Urinary bladder (tissue), 4 donors: ENCODE measurements around the gene AATK. TPM values are rescaled to one million over a fixed set of nuclear protein-coding genes. Genes with fewer than 3 reads are reported as not detected.

ENCODE experiments used
- DNase-seq: peaks from one replicate; pipeline ENCODE4 v3.0.0-alpha.2; 2015; ENCODE audit errors: extremely low spot score
- H3K27ac ChIP-seq: one replicate; pipeline ENCODE4 v1.5.1; 2013; ENCODE audit warnings: low read depth, mild to moderate bottlenecking, moderate library complexity
- H3K36me3 ChIP-seq: one replicate; pipeline ENCODE4 v1.6.1; 2013; ENCODE audit warnings: mild to moderate bottlenecking, moderate library complexity; ENCODE audit not compliant: insufficient read depth
- H3K4me1 ChIP-seq: one replicate; pipeline ENCODE4 v1.6.1; 2013; ENCODE audit warnings: mild to moderate bottlenecking, moderate library complexity; ENCODE audit not compliant: insufficient read depth
- H3K4me3 ChIP-seq: one replicate; pipeline ENCODE4 v1.5.1; 2013; ENCODE audit warnings: low read depth, low read length
- WGBS: extraction: QIAGEN DNeasy Blood & Tissue Kit; methylation state at CpG from one replicate; pipeline ENCODE4 v1.1.7; 2013; 5-methylcytosine and 5-hydroxymethylcytosine counted together
- polyA plus RNA-seq: library from polyadenylated mRNA; stranded (reverse); fragments of 200-250 nt; gene quantifications from one replicate; pipeline ENCODE4 v1.2.3, GENCODE V29; 2013
- total RNA-seq: library from RNA; depleted of rRNA; stranded (reverse); fragments of >200 nt; gene quantifications from one replicate; pipeline ENCODE4 v1.2.3, GENCODE V29; 2014
- donor health status: healthy with polysubstance abuse.
- donor health status: healthy.

AATK gene
- total and polyA plus RNA-seq, 2 donors, result 7.6 to 9.2 TPM

DNA sequence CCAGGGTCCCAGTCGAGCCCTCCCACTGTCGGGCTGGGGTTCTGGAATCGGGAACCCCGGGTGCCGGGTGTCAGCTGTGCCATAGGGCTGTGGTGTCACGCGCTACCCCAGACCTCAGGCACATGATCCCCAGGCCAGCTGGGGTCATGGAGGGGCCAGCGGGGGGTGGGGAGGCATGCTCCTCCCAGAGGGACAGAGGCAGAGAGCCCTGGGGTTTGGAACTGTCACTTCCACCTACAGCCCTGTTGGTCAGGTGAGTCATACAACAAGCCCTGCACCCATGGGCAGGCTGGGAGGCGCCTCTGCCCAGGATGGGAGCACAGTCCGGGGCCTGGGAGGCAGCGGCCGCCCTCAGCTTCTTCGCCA, 68.1 kb downstream of the AATK start:
- H3K4me3 ChIP-seq, result no peak overlapping the region
- H3K27ac ChIP-seq, result no peak overlapping the region
- no peaks in the 10 kb centered on the region for H3K36me3 ChIP-seq
- H3K4me1 ChIP-seq, result peaks cover 1% of the 10 kb centered on the region
- no peak for DNase-seq
- WGBS, result 70% methylated on average over 13 of the region's 13 CpGs

DNA sequence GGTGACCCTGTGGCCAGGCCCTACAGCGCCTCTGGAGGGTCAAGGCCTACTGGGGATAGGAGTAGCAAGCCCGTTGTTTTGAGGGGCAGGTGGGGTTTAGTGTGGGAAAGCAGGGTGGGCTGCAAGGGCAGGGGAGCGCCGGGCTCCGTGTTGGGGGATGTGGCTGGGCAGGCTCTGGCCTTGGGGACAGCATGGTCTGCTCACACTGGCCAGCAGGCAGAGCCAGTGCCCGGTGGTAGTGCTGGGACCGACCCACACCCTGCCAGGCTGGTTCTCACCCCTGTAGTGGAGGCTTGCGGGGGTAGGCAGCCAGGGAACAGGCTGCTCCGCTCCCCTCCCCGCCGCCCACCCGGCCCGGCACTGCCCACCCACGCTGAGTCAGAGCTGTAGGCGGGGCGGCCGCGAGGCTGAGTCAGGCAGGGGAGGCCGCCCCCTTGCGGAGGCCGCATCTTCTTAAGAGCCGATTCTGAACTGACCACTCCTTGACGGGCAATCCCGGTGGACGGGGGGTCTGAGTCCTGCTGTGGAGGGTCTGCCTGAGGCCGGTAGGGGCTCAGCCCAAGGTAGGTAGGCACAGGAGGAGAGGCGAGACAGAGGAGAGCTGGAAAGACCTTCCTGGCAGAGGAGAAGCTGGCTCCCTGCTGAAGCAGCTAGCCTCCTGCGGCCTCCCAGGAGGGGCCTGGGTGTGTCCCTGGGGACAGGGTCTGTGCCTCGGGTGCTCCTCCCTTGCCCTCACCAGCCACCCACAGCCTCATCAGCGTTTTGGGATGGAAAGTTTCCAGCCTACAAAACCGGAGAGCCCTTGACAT, 68.7 kb downstream of the AATK start:
- peaks cover 1% of the 10 kb centered on the region for H3K4me1 ChIP-seq
- no peak overlapping the region for H3K27ac ChIP-seq

DNA sequence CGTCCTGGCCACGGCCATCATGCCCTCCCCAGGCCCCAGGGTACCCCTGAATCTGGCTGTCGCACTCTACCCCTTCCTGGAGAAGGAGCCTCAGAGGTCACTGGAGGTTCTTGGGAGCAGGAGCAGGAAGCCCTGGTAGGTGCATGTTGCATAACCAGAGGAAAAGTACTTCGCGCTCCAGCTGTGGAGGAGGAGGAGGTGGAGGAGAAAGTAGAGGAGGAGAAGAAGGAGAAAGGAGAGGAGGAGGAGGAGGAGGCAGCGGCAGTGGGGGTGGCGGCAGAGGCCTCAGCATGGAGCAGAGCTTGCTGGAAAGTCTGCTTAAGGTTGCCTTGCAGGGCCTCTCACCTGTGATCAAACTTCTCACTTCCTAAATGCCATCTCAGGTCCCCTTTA, 69.3 kb downstream of the AATK start:
- DNase-seq, result no peak
- Histone ChIP-seq H3K4me3 (no peak overlapping the region), H3K27ac (no peak overlapping the region), H3K36me3 (no peaks in the 10 kb centered on the region), H3K4me1 (peaks cover 1% of the 10 kb centered on the region)
- 89% methylated on average over 7 of the region's 7 CpGs for WGBS

More for the DNA sequence above, 68.7 kb downstream of the AATK start:
- Histone ChIP-seq H3K36me3 (no peaks in the 10 kb centered on the region), H3K4me3 (no peak overlapping the region)
- 11% methylated on average over 31 of the region's 31 CpGs for WGBS
- peak; percentile 64 for DNase-seq

DNA sequence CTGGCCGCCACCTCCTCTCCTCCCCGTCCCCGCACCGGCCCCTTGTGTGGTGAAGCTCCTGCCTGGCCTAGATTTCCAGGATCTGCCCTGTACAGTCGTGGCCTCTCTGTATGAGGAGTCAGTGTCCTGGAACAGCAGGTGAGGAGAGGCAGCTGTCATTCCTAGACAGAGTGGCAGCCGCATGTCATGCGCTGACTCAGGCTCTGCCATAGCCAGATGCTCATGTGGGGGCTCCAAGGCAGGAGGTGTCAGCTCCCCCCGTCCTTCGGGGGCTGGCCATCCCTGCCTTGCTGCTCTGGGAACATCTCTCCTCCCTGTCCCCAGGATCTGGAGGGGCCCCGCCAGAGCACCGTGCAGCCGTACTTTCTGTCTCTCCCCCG, 70.6 kb downstream of the AATK start:
- Histone ChIP-seq H3K36me3 (no peaks in the 10 kb centered on the region), H3K27ac (peak overlapping the region; percentile 40), H3K4me1 (peaks cover 1% of the 10 kb centered on the region), H3K4me3 (no peak overlapping the region)
- 58% methylated on average over 13 of the region's 13 CpGs for WGBS
- DNase-seq, result no peak

DNA sequence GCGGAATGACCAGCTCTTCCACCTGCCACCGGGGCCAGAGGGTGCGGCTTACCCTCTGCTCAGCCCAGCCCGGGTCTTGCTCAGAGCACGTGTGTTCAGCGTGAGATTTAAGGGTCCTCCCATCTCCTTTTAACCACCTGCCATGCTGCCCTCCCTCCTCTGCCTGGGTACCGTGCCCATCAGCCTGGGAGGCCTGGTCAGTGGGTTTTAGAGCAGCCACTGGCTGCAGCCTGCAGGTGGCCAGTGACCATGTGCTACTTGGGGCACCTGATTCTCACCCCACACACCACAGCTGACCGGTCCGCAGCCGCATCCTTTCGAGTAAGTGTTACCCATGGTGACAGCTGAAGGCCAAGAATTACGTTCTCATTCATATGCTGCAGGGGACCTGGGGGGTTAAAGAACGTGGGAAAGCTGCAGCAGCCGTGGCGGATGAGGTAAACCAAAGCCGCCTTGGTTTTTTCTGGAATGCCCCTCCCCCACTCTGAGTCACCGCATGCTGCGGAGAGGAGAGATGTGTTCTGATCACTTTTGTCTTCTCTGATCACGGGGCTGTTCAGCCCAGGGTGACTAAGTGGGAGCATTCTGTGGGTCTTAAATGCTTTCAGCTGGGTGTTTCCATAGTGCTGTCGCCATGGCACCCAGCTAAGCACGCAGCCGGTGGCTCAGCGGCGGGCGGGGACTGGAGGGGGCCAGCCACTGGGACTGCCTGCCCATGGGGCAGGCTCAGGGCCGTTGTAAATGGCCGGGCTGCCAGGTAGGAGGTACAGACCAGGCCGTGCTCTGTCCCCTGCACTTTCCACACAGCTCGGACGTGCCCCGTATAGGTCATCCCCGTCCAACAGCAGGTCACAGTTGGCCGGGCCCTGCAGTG, 71.3 kb downstream of the AATK start:
- DNase-seq, result peak; percentile 77
- Histone ChIP-seq H3K27ac (peak overlapping the region; percentile 40), H3K36me3 (no peaks in the 10 kb centered on the region), H3K4me3 (no peak overlapping the region), H3K4me1 (peaks cover 1% of the 10 kb centered on the region)
- WGBS, result 27% methylated on average over 33 of the region's 33 CpGs

DNA sequence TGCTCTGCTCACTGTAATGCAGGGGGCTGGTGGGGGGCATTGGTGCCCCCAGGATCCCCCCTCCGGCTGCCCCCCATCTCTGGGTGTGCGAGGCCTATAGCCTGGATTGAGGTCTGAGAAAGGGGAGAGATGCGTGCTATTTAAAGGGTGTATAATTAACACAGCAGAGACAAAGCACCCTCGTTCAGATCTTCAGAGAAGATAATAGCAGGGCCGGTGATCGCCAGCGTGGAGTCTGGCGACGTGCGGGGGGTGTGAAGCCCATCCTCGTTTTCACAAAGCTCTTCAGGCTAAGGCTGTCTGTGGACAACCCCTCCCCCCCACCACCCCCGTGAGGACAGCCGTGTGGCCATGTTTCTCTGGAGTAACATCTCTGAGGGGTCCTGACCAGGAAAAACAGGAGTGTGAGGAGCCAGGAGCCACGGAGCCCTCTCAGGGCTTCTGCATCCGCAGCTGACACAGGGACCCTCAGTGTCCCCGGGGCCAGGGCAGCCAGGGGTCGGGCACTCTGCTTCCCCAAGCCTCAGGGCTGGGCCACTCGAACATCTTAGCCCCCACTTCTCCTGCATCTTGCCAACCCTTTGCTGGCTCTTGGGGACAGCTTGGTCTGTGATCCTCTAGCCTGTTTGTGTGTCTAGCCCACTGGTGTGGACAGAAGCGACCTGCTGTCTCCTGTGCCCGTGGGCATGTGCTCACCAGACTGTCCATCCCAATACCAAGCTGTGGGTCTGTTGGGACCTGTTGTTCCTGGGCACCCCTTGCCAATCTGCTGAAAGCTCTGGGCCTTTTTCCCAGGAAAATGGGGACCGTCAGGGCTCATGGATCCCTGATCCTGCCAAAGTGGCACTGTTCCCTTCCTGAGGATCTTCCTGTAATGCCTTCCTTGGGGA, 72.2 kb downstream of the AATK start:
- WGBS, result 89% methylated on average over 21 of the region's 21 CpGs
- peaks cover 1% of the 10 kb centered on the region for H3K4me1 ChIP-seq
- H3K4me3 ChIP-seq, result no peak overlapping the region
- no peaks in the 10 kb centered on the region for H3K36me3 ChIP-seq
- H3K27ac ChIP-seq, result no peak overlapping the region
- DNase-seq, result no peak

DNA sequence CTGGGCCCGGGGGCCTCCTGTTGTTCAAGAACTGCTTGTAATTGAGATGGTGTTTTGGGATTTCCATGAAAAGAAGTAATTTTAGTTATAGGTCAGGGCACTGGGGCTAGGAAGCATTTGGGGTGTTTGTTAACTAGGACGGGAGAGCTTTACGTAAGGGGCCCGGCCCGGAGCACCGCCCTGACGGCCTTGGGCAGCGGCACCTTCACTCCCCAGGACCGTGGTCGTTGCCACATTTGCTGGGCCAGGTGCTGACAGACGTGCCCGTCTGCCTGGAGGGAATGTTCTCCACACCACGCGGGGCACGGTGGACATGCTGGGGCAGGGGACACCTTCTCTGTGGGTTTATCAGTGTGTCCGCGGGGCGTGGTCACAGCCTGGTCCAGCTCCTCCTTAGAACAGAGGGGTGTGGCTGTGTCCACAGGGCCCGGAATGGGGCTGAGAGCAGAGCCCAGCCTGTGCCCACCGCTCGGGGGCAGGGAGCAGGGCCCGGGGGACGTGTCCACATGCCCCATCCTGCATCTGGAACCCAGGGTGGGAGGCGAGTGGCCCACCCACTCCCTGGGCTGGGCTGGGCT, 73.4 kb downstream of the AATK start:
- WGBS, result 91% methylated on average over 24 of the region's 24 CpGs
- DNase-seq, result no peak
- no peak overlapping the region for H3K4me3 ChIP-seq
- peaks cover 1% of the 10 kb centered on the region for H3K4me1 ChIP-seq
- H3K36me3 ChIP-seq, result peaks cover 2% of the 10 kb centered on the region
- no peak overlapping the region for H3K27ac ChIP-seq

DNA sequence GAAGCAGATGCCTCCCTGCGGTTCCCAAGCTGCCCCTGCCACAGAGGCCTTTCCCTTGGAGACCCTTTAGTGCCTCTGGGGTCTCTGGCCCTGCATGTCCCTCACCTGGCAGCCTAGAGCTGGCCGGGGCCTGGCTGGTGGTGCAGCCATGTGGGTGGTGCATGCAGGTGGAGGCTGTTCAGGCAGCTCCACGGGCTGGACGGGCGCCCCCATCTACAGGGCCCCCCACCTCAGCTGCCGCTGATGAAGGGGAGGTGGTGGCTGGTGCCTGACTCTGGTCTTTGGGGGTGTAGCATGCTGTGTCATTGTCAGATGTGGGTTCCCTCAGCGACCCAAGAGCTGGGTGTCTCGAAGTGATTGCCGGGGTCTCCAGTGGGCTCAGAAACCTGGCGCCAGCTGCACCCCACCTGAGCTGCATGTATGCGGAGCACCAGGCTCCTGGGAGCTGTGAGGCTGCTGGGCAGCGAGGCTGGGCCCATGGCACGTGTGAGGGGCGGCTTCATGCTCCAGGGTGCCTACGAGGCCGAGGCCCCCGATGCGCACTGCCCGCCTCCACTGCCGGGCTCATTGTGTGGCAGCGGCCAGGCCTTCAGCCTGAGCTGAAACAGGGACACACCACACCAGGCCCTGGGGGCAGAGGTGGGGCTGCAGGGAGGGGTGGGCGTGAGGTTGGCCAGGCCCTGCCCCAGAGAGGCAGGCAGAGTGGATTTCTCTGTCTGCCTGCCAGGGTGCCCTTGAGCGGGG, 74.1 kb downstream of the AATK start:
- WGBS, result 95% methylated on average over 23 of the region's 23 CpGs
- no peaks in the 10 kb centered on the region for H3K4me1 ChIP-seq

DNA sequence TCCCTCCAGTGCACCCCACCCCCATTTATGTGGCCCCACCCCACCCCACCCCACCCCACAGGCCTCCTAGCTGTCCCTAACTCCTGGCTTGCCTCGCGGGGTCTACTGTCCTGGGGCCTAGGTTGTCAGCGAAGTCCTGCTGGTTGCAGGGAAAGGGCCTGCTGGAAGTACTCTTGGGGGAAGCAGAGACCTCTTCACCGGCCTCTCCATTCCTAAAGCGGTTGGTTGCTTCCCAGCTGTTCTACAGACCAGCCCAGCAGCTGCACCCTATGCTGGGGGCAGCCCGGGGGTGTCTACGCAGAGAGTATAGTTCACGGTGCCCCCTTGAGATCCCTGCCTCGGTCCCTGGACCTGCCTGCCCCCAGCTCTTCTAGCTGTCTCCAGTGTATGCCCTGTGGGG, 74.9 kb downstream of the AATK start:
- peaks cover 2% of the 10 kb centered on the region for H3K36me3 ChIP-seq
- WGBS, result 88% methylated on average over 9 of the region's 9 CpGs

More for the DNA sequence above, 74.1 kb downstream of the AATK start:
- Histone ChIP-seq H3K27ac (no peak overlapping the region), H3K4me3 (no peak overlapping the region), H3K36me3 (peaks cover 2% of the 10 kb centered on the region)
- DNase-seq, result no peak

DNA sequence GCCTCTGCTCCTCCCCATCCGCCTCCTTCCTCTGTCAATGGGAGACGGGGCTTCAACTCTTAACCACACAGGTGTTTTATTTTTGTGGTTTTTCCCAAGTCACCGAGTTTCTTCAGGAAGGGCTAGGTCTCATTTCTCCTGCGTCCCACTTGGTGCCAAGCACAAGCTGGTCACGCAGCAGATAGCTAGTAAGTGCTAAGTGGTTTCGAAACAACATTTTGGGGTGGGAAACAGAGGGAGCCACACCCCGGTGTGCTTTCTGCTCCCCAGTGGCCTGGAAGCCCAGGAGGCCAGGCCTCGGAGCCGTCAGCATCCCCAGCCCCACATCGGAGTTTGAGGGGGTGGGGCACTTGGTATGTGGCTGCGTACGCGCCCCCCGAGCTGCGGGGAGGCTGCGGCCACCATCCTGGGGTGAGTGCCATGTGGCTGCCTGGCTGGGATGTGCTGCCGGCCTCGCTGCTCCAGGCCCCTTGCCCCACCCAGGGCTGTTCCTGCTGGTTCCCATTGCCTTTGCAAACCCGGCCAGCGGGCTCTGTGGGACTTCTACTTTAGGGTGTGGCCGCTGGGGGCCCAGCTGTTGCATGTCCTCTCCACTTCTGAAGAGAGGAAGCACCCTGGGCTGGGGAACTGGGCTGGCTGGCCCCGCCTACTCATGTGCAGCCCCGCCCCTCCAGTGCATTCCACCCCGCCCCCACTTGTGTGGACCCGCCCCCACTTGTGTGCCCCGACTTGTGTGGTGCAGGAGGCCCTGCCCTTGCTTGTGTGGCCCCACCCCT, 75.5 kb downstream of the AATK start:
- H3K4me3 ChIP-seq, result no peak overlapping the region
- H3K36me3 ChIP-seq, result peaks cover 2% of the 10 kb centered on the region
- no peak overlapping the region for H3K27ac ChIP-seq
- 68% methylated on average over 26 of the region's 26 CpGs for WGBS
- no peak for DNase-seq
- H3K4me1 ChIP-seq, result no peaks in the 10 kb centered on the region

More for the DNA sequence above, 74.9 kb downstream of the AATK start:
- H3K4me1 ChIP-seq, result no peaks in the 10 kb centered on the region
- no peak for DNase-seq
- no peak overlapping the region for H3K27ac ChIP-seq
- no peak overlapping the region for H3K4me3 ChIP-seq

DNA sequence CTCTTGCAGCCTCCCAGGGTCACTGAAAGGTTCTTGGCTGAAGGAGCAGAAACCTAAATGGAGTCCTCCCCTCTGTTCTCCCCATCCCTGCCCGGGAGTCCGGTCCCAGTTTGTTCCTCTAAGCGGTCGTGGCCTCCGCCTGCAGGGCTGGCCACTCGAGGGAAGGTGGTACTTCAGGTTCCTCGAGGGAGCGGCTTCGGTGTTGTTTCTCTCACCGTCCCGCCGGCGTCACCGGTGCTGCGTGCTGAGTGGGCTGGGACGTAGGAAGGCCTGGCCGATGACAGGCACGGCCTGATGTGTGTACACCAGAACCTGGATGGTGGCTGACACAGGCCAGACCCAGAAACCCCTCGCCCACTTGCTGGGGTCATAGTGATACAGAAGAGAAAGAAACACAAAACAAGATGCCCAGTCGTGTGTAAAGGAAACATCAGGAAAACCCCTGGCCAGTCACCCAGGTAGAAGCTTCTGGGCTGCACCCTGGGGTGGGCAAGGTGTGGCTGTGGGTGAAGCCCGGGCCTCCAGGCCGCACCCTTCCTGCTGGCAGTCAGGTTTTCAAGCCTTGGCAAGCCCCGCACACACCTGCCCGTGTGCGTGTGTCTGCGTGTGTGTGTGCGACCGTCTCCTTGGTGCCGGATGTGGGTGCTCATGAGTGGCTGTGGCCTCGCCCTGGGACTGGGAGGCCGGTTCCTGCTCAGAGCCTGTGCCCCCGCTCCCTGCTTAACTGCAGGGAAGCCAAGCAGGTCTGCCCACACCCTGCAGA, 79.1 kb downstream of the AATK start:
- DNase-seq, result no peak
- 87% methylated on average over 32 of the region's 32 CpGs for WGBS
- Histone ChIP-seq H3K27ac (peak overlapping the region; percentile 59), H3K4me1 (no peaks in the 10 kb centered on the region), H3K36me3 (peaks cover 4% of the 10 kb centered on the region), H3K4me3 (no peak overlapping the region)
